22Rv1 (cell line): Measurements from ENCODE around the gene CFAP54.

ENCODE experiments used
- CTCF ChIP-seq: fragments of 450-650 bp; IDR thresholded peaks from 2 replicates; pipeline ENCODE4 v1.5.1; 2017; ENCODE audit warnings: mild to moderate bottlenecking
- ZFX ChIP-seq: fragments of 450-650 bp; IDR thresholded peaks from 2 replicates; pipeline ENCODE4 v1.6.1; 2017; ENCODE audit warnings: antibody characterized with exemption, borderline replicate concordance

GRCh38 chr12:96870946-96871345 is 381.6 kb downstream of the CFAP54 start:
- TF ChIP-seq CTCF (no peak), ZFX (no peak)
